HUES64 (cell line): ENCODE results near the gene PTPRN2.
"Not testable (repeated sequence)": the region's sequence is repeated elsewhere in the genome, so short reads cannot be mapped to it uniquely, and the experiment has no call there.

Source experiments
- H3K27ac ChIP-seq: 2 replicates; pipeline ENCODE4 v1.7.0; 2013; ENCODE audit warnings: low read depth, low read length, inconsistent platforms
- H3K27me3 ChIP-seq: 2 replicates; pipeline ENCODE4 v1.6.1; 2013; ENCODE audit warnings: mild to moderate bottlenecking, low read length; ENCODE audit not compliant: insufficient read depth
- H3K36me3 ChIP-seq: 2 replicates; pipeline ENCODE4 v1.6.1; 2013; ENCODE audit warnings: mild to moderate bottlenecking, low read length; ENCODE audit not compliant: insufficient read depth
- H3K4me1 ChIP-seq: 2 replicates; pipeline ENCODE4 v1.6.1; 2013; ENCODE audit warnings: mild to moderate bottlenecking, low read length, moderate library complexity; ENCODE audit not compliant: insufficient read depth
- H3K4me3 ChIP-seq: 2 replicates; pipeline ENCODE4 v1.5.1; 2013; ENCODE audit warnings: mild to moderate bottlenecking, low read length, moderate library complexity
- H3K9ac ChIP-seq: 2 replicates; pipeline ENCODE4 v1.6.1; 2013; ENCODE audit warnings: mild to moderate bottlenecking, low read depth, low read length
- H3K9me3 ChIP-seq: 2 replicates; pipeline ENCODE4 v1.6.1; 2013; ENCODE audit warnings: low read depth, low read length; ENCODE audit not compliant: insufficient read depth
- WGBS: fragments of 150-250, 120-280 bp; methylation state at CpG from one replicate; pipeline ENCODE4 v1.1.7; 2013; ENCODE audit warnings: missing lambda C conversion rate; 5-methylcytosine and 5-hydroxymethylcytosine counted together

The PTPRN2 gene

DNA sequence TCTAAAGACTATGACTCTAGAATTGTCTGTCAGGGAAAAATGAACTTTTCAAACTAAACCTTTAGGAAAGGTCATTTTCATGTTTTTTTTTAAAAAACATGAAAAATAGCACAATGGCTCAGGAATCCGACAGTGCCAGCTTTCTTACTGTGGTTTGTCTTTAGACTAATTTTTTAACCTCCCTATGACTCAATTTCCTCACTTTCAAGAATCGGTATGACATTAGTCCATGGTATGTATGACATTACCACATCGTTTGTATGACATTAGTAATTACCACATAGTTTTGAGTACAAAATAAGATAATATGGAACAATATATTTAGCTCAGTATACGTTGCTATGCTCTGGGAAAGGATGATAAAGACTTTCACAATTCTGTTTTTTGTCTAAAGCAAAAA lies 383.2 kb downstream of the PTPRN2 start:
- Histone ChIP-seq H3K27ac (no peak overlapping the region), H3K4me1 (no peaks in the 10 kb centered on the region), H3K9me3 (peaks cover 84% of the 10 kb centered on the region), H3K36me3 (no peaks in the 10 kb centered on the region), H3K4me3 (no peak overlapping the region), H3K9ac (no peak overlapping the region), H3K27me3 (no peaks in the 10 kb centered on the region)
- WGBS, result 33% methylated on average over 1 of the region's 4 CpGs

DNA sequence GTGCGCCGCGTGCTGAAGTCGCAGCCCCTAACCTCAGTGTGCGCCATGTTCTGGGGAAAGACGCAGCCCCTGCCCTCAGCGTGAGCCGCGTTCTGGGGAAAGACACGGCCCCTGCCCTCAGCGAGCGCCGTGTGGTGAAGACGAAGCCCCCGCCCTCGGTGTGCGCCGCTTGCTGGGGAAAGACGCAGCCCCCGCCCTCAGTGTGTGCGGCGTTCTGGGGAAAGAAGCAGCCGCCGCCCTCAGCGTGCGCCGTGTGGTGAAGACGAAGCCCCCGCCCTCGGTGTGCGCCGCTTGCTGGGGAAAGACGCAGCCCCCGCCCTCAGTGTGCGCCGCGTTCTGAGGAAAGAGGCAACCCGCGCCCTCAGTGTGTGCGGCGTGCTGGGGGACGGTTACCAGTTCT lies 383.7 kb downstream of the PTPRN2 start:
- 94% methylated on average over 42 of the region's 42 CpGs for WGBS
- H3K9me3 ChIP-seq, result peaks cover 84% of the 10 kb centered on the region
- H3K36me3 ChIP-seq, H3K27me3 ChIP-seq, H3K4me1 ChIP-seq, H3K9ac ChIP-seq, H3K27ac ChIP-seq, H3K4me3 ChIP-seq: not testable (repeated sequence)

DNA sequence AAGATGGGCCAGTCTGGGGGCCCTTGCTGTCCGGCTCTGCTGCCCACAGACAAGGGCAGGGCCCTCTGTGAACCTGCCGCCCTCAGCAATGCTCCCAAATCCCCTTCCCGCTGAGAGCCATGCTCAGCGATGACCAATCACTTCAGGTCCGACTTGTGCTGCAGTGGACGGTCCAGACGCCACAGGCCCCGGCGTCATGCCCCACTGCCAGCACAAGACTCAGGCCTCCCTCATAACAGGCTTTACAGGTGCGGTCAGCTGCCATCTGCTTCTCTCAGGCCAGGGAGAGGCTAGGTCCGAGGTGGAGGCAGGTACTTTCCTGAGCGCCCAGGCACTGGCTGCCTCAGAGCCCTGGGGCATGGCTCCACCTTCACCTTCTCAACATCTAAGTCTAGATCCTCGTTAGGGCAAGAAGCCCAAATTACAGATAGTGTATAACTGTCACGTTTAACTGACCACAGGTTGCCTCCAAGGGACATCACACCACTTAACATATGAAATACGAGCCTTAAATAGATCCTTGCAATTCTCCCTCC lies 393.2 kb downstream of the PTPRN2 start:
- H3K36me3 ChIP-seq, result no peaks in the 10 kb centered on the region
- H3K27ac ChIP-seq, result no peak overlapping the region
- H3K27me3 ChIP-seq, result no peaks in the 10 kb centered on the region
- no peak overlapping the region for H3K9ac ChIP-seq
- 81% methylated on average over 15 of the region's 15 CpGs for WGBS
- H3K4me3 ChIP-seq, result no peak overlapping the region
- H3K4me1 ChIP-seq, result no peaks in the 10 kb centered on the region
- peaks cover 97% of the 10 kb centered on the region for H3K9me3 ChIP-seq

DNA sequence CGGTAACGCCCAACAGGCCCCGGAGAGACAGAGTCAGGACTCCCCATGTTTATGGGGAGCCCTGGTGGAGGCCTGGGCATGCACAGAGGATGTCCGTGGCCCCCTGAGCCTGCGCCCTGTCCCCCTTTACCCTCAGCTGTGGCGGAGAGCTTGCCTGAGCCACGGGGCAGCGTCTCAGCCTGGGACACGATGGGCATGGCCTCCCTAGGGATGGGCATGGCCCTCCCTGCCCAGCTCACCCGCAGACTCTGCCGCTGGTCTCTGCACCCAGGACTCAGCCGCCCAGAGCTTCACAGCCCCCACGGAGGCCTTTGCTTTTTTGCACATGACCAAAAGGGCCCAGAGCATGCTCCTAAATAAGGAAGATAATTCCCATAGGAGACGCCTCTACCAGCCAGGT lies 394.2 kb downstream of the PTPRN2 start:
- H3K4me3 ChIP-seq, result no peak overlapping the region
- 90% methylated on average over 14 of the region's 14 CpGs for WGBS

DNA sequence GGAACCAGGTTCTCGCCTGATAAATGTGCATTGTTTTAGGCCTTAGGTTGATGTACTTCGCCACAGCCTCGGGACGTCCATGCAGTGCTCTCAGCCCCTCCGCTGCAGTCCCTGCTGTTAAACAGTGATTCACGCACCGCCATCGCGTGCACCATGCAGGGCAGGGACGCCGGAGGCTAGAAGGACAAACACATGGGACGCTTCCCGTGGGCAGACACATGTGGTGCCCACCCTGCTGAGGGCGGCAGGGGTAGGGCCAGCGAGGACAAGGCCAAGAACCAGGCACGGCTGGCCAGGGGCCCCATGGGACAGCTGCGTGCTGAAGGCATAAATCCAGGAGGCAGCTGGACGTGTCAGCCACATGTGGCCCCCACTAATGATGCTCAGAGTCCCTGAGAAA lies 394.7 kb downstream of the PTPRN2 start:
- Histone ChIP-seq H3K27ac (no peak overlapping the region), H3K4me3 (no peak overlapping the region), H3K36me3 (no peaks in the 10 kb centered on the region), H3K4me1 (no peaks in the 10 kb centered on the region), H3K9ac (no peak overlapping the region), H3K9me3 (peaks cover 94% of the 10 kb centered on the region), H3K27me3 (no peaks in the 10 kb centered on the region)
- 88% methylated on average over 18 of the region's 18 CpGs for WGBS

More for the DNA sequence above, 394.2 kb downstream of the PTPRN2 start:
- H3K9me3 ChIP-seq, result peaks cover 98% of the 10 kb centered on the region
- no peaks in the 10 kb centered on the region for H3K36me3 ChIP-seq
- H3K27me3 ChIP-seq, result no peaks in the 10 kb centered on the region
- H3K27ac ChIP-seq, result no peak overlapping the region
- H3K4me1 ChIP-seq, result no peaks in the 10 kb centered on the region
- H3K9ac ChIP-seq, result no peak overlapping the region

DNA sequence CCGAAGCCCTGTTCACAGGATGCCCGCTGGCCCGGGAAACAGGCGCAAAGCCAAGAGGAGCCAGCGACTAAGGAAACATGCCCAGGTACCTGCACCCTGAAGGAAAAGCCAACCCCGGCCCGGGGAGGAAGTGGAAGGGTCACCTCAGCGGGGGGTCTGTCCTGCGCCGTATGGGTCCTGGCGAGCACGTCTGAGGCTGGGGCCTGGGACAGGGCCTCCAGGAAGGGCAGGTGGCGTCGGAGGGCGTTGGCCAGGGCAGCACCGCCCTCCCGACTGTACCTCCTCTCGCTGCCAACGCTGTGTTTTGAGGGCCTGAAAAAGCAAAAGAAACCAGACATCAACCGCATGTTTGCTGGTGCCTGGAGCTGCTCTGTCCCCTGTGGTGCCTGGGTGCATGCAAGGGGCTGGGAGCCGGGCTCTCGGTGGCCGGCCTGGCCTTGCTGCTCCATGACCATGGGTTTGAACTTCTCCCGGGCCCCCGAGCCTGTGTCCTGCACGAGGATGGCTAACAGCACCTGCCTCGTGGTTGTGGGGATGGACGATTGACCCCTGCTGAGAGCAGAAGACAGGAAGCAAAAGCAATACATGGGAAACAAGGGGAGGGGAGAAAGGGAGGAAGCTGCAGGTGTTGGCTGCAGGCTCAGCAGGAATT lies 395.3 kb downstream of the PTPRN2 start:
- H3K9ac ChIP-seq, result no peak overlapping the region
- H3K9me3 ChIP-seq, result peaks cover 93% of the 10 kb centered on the region
- no peak overlapping the region for H3K4me3 ChIP-seq
- H3K27me3 ChIP-seq, result no peaks in the 10 kb centered on the region
- no peaks in the 10 kb centered on the region for H3K4me1 ChIP-seq
- no peaks in the 10 kb centered on the region for H3K36me3 ChIP-seq
- 91% methylated on average over 28 of the region's 28 CpGs for WGBS
- H3K27ac ChIP-seq, result no peak overlapping the region

DNA sequence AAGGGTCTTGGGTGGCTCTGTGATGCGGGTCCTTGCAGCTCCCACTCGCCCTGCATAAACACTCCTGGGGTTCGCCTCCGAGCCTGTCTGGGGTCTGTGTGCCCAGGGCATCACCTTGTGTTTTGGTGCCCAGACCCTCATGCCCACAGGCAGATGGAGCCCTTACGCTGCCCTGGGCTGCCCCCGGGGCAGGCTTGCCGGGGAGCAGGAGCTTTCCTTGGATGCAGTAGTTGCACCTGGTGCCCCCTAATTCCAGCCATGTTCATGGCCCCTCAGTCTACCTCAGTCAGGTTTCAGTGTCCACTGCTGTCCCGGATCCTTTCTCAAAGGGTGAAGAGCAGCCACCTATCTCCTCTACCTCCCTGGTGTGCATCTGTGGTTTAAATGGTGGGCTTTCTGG lies 396.0 kb downstream of the PTPRN2 start:
- Histone ChIP-seq H3K9me3 (peaks cover 93% of the 10 kb centered on the region), H3K9ac (no peak overlapping the region)
- 94% methylated on average over 8 of the region's 8 CpGs for WGBS

DNA sequence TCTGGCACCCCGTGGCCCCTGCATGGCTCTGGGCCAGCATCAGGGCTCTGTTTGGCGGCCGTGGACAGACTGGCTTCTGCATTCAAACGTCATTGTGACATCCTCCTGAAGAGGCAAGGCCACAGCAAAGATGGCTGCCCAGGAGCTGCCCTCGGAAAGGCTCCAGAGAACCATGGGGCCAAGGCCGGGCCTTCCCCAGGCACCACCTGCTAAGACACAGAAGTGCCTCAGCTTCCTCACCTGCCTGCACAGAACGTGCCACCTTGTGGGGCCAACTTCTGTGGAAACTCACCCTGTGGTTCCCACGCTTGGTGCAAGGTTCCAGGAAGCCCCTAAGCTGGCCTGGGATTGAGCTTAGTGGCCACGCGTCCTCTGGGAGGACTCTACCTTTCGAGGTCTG lies 396.9 kb downstream of the PTPRN2 start:
- H3K27me3 ChIP-seq, result no peaks in the 10 kb centered on the region

More for the DNA sequence above, 396.0 kb downstream of the PTPRN2 start:
- Histone ChIP-seq H3K27ac (no peak overlapping the region), H3K27me3 (no peaks in the 10 kb centered on the region), H3K4me3 (no peak overlapping the region), H3K4me1 (no peaks in the 10 kb centered on the region), H3K36me3 (no peaks in the 10 kb centered on the region)

DNA sequence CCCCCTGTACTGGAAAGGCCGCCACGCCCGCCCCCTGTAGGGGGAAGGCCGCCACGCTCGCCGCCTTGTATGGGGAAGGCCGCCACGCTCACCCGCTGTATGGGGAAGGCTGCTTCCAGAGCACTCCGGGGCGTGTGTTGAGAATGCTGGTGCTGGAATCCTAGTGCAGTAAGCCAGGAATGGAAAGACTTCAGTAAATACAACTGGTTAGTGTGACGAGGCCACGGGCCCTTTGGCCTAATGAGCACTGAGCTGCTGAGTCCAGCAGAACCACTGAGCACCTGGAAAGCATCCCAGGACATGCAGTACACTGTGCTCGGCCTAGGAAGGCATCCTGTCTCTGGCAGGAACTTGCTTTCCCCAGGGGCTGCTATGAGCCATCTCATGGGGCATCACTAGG lies 398.9 kb downstream of the PTPRN2 start:
- Histone ChIP-seq H3K4me1 (no peaks in the 10 kb centered on the region), H3K9me3 (peaks cover 93% of the 10 kb centered on the region), H3K9ac (no peak overlapping the region), H3K36me3 (no peaks in the 10 kb centered on the region), H3K4me3 (no peak overlapping the region), H3K27ac (no peak overlapping the region), H3K27me3 (no peaks in the 10 kb centered on the region)
- WGBS, result 90% methylated on average over 15 of the region's 15 CpGs

More for the DNA sequence above, 396.9 kb downstream of the PTPRN2 start:
- no peaks in the 10 kb centered on the region for H3K36me3 ChIP-seq
- no peaks in the 10 kb centered on the region for H3K4me1 ChIP-seq
- no peak overlapping the region for H3K9ac ChIP-seq
- H3K27ac ChIP-seq, result no peak overlapping the region
- H3K9me3 ChIP-seq, result peaks cover 93% of the 10 kb centered on the region
- no peak overlapping the region for H3K4me3 ChIP-seq
- 74% methylated on average over 11 of the region's 11 CpGs for WGBS

DNA sequence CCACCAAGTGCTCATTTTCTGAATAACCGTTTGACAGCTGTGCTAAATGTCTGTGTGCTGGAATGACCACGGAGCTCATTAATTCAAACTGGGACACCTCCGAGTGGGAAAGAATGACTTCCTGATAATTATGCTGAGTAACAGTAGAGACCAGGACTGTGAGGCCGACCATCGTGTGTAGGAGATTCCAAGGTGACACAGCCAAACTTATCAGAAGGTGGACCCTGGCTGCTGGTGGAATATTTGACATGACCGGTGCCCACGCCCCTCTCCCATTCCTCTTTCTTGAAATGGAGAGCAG lies 400.0 kb downstream of the PTPRN2 start:
- Histone ChIP-seq H3K27ac (no peak overlapping the region), H3K9me3 (peaks cover 93% of the 10 kb centered on the region), H3K27me3 (no peaks in the 10 kb centered on the region), H3K9ac (no peak overlapping the region), H3K36me3 (no peaks in the 10 kb centered on the region), H3K4me1 (no peaks in the 10 kb centered on the region), H3K4me3 (no peak overlapping the region)
- WGBS, result 87% methylated on average over 7 of the region's 7 CpGs

DNA sequence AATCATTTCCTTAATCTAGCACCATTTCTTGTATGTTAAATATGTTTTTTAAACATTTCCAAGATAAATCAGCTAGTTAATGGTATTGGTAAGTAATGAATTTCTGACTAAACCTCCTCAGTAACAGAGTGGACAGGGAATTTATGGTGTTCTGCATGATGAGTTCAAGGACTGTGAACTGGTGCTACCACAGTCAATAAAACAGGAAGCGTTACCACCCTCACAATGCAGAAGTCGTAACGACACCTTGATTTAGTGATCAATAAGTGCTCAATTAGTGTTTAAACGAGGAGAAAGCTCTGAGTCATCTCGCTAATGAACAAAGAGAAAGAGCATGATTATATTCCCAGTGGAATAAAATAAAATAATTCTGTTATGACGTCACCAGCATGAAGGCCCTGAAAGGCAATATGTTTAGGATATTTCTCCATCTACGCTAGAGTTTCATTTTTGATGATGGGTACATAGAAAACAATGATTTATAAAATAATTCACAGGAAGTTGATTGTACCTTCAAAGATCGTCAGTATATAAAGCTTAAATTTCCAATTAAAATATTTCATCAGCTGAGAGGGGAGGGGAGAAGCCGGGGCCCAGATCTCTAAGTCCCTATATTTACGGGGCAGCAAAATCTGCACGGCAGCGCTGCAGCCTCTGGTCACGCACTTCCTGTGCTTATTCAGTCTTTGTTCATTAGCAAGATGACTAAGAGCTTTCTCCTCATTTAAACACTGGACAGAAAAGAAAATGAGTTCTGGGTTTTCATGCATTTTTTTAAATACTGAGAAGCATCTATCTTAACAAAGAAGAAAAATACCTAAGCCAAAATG lies 400.5 kb downstream of the PTPRN2 start:
- H3K4me1 ChIP-seq, result no peaks in the 10 kb centered on the region
- H3K4me3 ChIP-seq, result no peak overlapping the region
- peaks cover 92% of the 10 kb centered on the region for H3K9me3 ChIP-seq

More for the DNA sequence above, 400.5 kb downstream of the PTPRN2 start:
- Histone ChIP-seq H3K9ac (no peak overlapping the region), H3K27me3 (no peaks in the 10 kb centered on the region), H3K36me3 (no peaks in the 10 kb centered on the region), H3K27ac (no peak overlapping the region)
- WGBS, result 74% methylated on average over 10 of the region's 13 CpGs
